GM18520 (cell line): ENCODE data around the gene GSTA3.
A peak's percentile ranks its signal among the peaks of the same experiment; 100 is the strongest.
"Not testable (repeated sequence)": the region's sequence is repeated elsewhere in the genome, so short reads cannot be mapped to it uniquely, and the experiment has no call there.

ENCODE experiments used
- ATAC-seq: cut with Tn5 transposase; IDR thresholded peaks from one replicate; pipeline ENCODE4 v1.9.1; 2021; ENCODE audit not compliant: unreplicated experiment

GSTA3 gene

GRCh38 chr6:52909531-52909930, at the start of gene GSTA3:
GSTA3 (minus strand) TSS chr6:52909698; CDS start chr6:52905834, 3,864 bp downstream.
- no peak for ATAC-seq

- no peak for ATAC-seq
Observed at GRCh38 chr6:52958546-52959255, 49.2 kb upstream of the GSTA3 start.

DNA sequence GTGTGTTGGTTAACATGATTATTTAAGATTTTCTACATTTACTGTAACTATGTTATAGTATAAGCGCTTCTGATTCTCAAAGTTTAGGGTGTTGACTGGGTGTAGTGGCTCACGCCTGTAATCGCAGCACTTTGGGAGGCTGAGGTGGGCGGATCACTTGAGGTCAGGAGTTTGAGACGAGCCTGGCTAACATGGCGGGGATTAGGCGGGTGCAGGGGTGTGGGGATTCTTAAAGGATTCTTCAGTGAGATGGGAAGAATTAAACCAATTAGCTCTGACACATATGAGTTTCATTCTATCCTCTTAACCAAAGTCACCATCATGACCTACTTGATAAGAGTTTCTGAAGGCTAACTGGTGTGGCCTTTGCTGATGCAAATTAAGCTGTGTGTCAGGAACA, 46.4 kb upstream of the GSTA3 start:
- no peak for ATAC-seq

GRCh38 chr6:52953911-52954839, 44.7 kb upstream of the GSTA3 start:
- ATAC-seq, result peak; percentile 85

DNA sequence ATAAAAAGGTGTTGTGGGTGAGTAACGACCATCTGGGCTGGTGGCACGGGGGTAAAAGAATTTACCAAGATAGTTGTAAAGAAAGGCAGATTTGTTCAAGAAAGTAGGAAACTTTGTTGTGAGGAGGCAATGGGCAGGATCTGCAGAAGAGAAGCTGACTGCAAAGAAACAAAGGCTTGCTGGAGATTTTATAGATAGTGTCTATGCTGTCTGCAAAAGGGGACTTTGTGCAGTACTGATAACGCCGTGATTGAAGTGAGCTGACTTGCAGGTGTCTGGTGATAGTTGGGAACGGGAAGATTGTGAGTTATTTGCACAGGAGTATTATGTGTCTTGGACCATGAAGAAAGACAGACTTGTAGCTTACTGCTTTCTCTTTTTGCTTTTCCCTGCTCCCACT, 36.8 kb upstream of the GSTA3 start:
- no peak for ATAC-seq

- not testable (repeated sequence) for ATAC-seq
Observed at GRCh38 chr6:52942821-52943220, 33.3 kb upstream of the GSTA3 start.

DNA sequence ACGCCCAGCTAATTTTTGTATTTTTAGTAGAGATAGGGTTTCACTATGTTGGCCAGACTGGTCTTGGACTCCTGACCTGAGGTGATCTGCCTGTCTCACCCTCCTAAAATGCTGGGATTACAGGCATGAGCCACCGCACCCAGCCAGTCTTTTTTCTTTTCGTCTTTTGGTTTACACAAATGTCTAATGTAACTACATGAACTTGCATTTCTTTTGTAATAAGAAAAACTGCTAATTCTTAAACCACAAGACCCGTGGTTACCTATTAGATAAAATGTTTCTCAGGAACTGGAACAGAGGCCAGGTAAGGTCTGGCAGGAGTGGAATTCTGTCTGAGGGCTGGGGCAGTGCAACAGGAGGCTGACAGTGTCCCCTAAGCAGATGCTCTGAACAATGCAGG, 32.7 kb upstream of the GSTA3 start:
- no peak for ATAC-seq

- no peak for ATAC-seq
Observed at GRCh38 chr6:52937908-52938307, 28.4 kb upstream of the GSTA3 start.

- no peak for ATAC-seq
Observed at GRCh38 chr6:52933778-52934177, 24.3 kb upstream of the GSTA3 start.

DNA sequence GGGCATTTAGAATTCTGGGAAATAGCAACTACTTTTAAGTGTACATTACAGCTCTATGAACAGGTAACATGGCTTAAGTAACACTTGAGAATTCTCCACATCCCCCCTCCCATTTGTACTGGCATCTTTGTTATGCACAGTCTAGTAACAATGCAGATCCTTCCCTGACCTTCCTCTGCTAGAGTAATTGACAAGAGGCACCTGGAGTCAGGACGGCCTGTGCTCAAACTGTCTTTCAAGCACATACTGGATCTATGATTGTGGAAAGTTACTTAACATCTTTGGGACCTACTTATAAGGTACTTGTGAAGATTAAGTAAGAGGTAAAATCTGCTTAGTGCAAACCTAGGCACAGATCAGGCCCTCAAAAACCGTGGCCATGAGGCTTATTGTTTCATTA, 21.9 kb upstream of the GSTA3 start:
- ATAC-seq, result no peak

- no peak for ATAC-seq
Observed at GRCh38 chr6:52929321-52930164, 20.0 kb upstream of the GSTA3 start.

DNA sequence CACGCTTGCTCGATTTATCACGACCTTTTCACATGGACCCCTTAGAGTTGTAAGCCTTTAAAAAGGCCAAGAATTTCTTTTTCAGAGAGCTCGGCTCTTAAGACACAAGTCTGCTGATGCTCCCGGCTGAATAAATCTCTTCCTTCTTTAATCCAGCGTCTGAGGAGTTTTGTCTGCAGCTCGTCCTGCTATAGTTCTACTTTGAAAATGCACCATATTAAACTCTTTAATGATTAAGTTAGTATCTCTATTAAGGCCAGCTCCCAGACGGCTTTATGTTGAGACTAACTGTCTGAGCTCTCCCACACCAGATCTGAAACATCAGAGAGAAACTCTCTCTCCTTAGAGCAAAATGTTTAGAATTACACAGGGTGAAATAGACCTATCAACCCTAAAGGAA, 18.0 kb upstream of the GSTA3 start:
- no peak for ATAC-seq

- no peak for ATAC-seq
Observed at GRCh38 chr6:52925919-52926792, 16.7 kb upstream of the GSTA3 start.

DNA sequence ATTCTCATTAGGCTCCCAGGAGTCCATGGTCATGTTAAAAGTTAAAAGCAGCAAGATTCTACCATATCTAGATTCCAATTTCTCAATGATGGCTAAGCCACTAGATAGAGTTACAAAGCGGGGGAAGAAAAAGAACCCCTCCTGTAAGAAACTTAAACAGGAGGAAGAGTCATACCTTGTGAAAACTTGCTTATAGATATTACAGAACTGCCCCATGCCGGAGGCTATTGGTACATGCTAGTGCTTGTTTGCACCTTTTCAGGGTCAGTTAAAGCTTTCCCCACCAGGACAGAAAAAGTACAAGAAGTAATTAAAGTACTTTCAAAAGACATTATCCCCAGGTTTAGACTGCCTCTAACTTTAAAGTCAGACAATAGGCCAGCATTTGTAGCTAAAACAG, 15.5 kb upstream of the GSTA3 start:
- no peak for ATAC-seq

DNA sequence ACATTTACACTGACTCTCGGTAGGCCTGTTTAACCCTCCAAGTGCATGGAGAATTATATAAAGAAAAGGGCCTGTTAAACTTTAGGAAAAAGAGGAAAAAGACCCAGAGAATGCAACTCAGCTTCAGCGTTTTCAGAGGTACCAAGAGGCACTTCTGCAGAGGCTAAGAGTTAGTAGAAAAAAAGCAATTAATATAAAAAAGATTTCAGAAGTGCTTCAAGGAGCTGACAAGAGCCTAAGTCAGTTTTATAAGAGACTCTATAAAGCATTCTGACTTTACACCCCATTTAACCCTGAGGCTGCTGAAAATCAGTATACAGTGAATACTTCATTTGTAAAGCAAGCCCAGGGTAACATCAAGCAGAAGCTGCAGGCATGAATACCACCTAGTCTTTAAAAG, 14.2 kb upstream of the GSTA3 start:
- ATAC-seq, result not testable (repeated sequence)

- no peak for ATAC-seq
Observed at GRCh38 chr6:52922161-52922560, 12.7 kb upstream of the GSTA3 start.

GRCh38 chr6:52921743-52922142, 12.2 kb upstream of the GSTA3 start:
- no peak for ATAC-seq

GRCh38 chr6:52919511-52919910, 10.0 kb upstream of the GSTA3 start:
- ATAC-seq, result not testable (repeated sequence)

DNA sequence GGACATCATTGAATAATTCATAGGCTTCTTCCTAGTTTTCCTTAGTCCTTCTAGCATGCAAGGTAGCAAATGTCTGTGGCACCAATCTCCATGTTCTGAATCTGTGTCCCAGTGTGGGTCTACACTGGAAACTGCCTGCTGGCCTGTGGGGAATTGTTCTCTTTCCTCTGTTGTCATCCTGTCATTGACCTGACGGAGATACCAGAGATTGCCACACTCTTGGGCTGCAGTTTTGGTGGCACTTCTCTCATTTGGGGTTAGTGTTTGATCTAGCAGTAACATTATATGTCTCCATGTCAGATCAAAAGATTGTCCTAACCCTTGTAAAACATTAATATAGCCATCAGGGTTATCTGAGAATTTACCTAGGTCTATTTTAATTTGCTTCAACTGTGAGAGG, 9.3 kb upstream of the GSTA3 start:
- not testable (repeated sequence) for ATAC-seq

- ATAC-seq, result not testable (repeated sequence)
Observed at GRCh38 chr6:52918027-52918686, 8.7 kb upstream of the GSTA3 start.
